ENCODE measurements around the gene REELD1. TPM values are rescaled to one million over a fixed set of nuclear protein-coding genes. Genes with fewer than 3 reads are reported as not detected.

REELD1 gene
- polyA plus RNA-seq, 1 donor from 2014 or later = not detected

GRCh38 chr4:146191766-146192458 is 22.4 kb upstream of the REELD1 start:
- Histone ChIP-seq H4K20me1 (ENCODE audit: insufficient read depth) (no peaks in the 10 kb centered on the region), H3K4me3 (ENCODE audit: low read length) (no peak overlapping the region), H3K9ac (ENCODE audit: low read length) (no peak overlapping the region), H3K4me2 (ENCODE audit: low read length) (no peak overlapping the region), H3K27ac (ENCODE audit: low read length) (no peak overlapping the region), H3K9me2 (ENCODE audit: insufficient read depth, low read length) (no peaks in the 10 kb centered on the region), H2AFZ (ENCODE audit: low read depth, low read length) (no peak overlapping the region), H3K36me3 (ENCODE audit: insufficient read depth, low read length) (no peaks in the 10 kb centered on the region), H3K27me3 (ENCODE audit: insufficient read depth, low read depth, low read length) (no peaks in the 10 kb centered on the region), H3K9me3 (ENCODE audit: low read length) (no peaks in the 10 kb centered on the region), H3K79me2 (replicated peaks; ENCODE audit: insufficient read depth, low read length) (no peaks in the 10 kb centered on the region), H3F3A (ENCODE audit: insufficient read depth, low read length, poor library complexity, severe bottlenecking) (no peaks in the 10 kb centered on the region)
- TF ChIP-seq MXI1 (conservative IDR thresholded peaks at IDR 0.05; ENCODE audit: poor library complexity, severe bottlenecking) (no peak), TAF1 (IDR thresholded peaks at IDR 0.05; ENCODE audit: low read depth) (no peak), RAD21 (conservative IDR thresholded peaks at IDR 0.05) (no peak), REST (IDR thresholded peaks at IDR 0.05; ENCODE audit: borderline replicate concordance) (no peak), SMC3 (conservative IDR thresholded peaks at IDR 0.05; ENCODE audit: poor library complexity) (no peak), CTCF (IDR thresholded peaks at IDR 0.05; ENCODE audit: poor library complexity, severe bottlenecking) (no peak), POLR2AphosphoS5 (IDR thresholded peaks at IDR 0.05) (no peak), EZH2 (IDR thresholded peaks at IDR 0.05; ENCODE audit: borderline replicate concordance, insufficient read depth, low read length, poor library complexity, severe bottlenecking) (no peak), EP300 (conservative IDR thresholded peaks at IDR 0.05; ENCODE audit: poor library complexity, severe bottlenecking) (no peak)

GRCh38 chr4:146193628-146194027 is 20.7 kb upstream of the REELD1 start:
- TF ChIP-seq RAD21 (conservative IDR thresholded peaks at IDR 0.05) (no peak), SMC3 (conservative IDR thresholded peaks at IDR 0.05; ENCODE audit: poor library complexity) (no peak), MXI1 (conservative IDR thresholded peaks at IDR 0.05; ENCODE audit: poor library complexity, severe bottlenecking) (no peak), EZH2 (IDR thresholded peaks at IDR 0.05; ENCODE audit: borderline replicate concordance, insufficient read depth, low read length, poor library complexity, severe bottlenecking) (no peak), TAF1 (IDR thresholded peaks at IDR 0.05; ENCODE audit: low read depth) (no peak), POLR2AphosphoS5 (IDR thresholded peaks at IDR 0.05) (no peak), CTCF (IDR thresholded peaks at IDR 0.05; ENCODE audit: poor library complexity, severe bottlenecking) (no peak), EP300 (conservative IDR thresholded peaks at IDR 0.05; ENCODE audit: poor library complexity, severe bottlenecking) (no peak), REST (IDR thresholded peaks at IDR 0.05; ENCODE audit: borderline replicate concordance) (no peak)
- Histone ChIP-seq H3K27ac (ENCODE audit: low read length) (no peak overlapping the region), H3F3A (ENCODE audit: insufficient read depth, low read length, poor library complexity, severe bottlenecking) (no peaks in the 10 kb centered on the region), H4K20me1 (ENCODE audit: insufficient read depth) (no peaks in the 10 kb centered on the region), H3K9me3 (ENCODE audit: low read length) (no peaks in the 10 kb centered on the region), H3K27me3 (ENCODE audit: insufficient read depth, low read depth, low read length) (no peaks in the 10 kb centered on the region), H3K4me3 (ENCODE audit: low read length) (no peak overlapping the region), H3K79me2 (replicated peaks; ENCODE audit: insufficient read depth, low read length) (no peaks in the 10 kb centered on the region), H3K4me2 (ENCODE audit: low read length) (no peak overlapping the region), H2AFZ (ENCODE audit: low read depth, low read length) (no peak overlapping the region), H3K36me3 (ENCODE audit: insufficient read depth, low read length) (no peaks in the 10 kb centered on the region), H3K9me2 (ENCODE audit: insufficient read depth, low read length) (no peaks in the 10 kb centered on the region), H3K9ac (ENCODE audit: low read length) (no peak overlapping the region)
